Neuron (in vitro differentiated cells): ENCODE measurements around the gene THNSL1.

ENCODE experiments used
- H2AFZ ChIP-seq: one replicate; pipeline ENCODE4 v1.6.1; 2013; ENCODE audit warnings: low read depth, mild to moderate bottlenecking, inconsistent platforms, low read length, moderate library complexity
- H3K27me3 ChIP-seq: one replicate; pipeline ENCODE4 v1.6.1; 2013; ENCODE audit warnings: low read length; ENCODE audit not compliant: insufficient read depth
- H3K36me3 ChIP-seq: one replicate; pipeline ENCODE4 v1.6.1; 2013; ENCODE audit warnings: low read length; ENCODE audit not compliant: insufficient read depth
- H3K4me1 ChIP-seq: one replicate; pipeline ENCODE4 v1.6.1; 2013; ENCODE audit warnings: low read length; ENCODE audit not compliant: insufficient read depth
- H3K4me3 ChIP-seq: 2 replicates; pipeline ENCODE4 v1.5.1; 2013; ENCODE audit warnings: mild to moderate bottlenecking, low read length, moderate library complexity
- H3K9me3 ChIP-seq: one replicate; pipeline ENCODE4 v1.6.1; 2013; ENCODE audit warnings: low read length

THNSL1 gene

GRCh38 chr10:25049966-25050365 lies 33.6 kb downstream of the THNSL1 start:
- Histone ChIP-seq H3K9me3 (peaks cover 5% of the 10 kb centered on the region), H2AFZ (no peak overlapping the region), H3K27me3 (no peaks in the 10 kb centered on the region), H3K4me3 (no peak overlapping the region), H3K4me1 (no peaks in the 10 kb centered on the region), H3K36me3 (no peaks in the 10 kb centered on the region)

GRCh38 chr10:25050402-25050801 lies 34.0 kb downstream of the THNSL1 start:
- peaks cover 5% of the 10 kb centered on the region for H3K9me3 ChIP-seq

GRCh38 chr10:25052012-25052411 lies 35.6 kb downstream of the THNSL1 start:
- Histone ChIP-seq H2AFZ (no peak overlapping the region), H3K36me3 (no peaks in the 10 kb centered on the region), H3K9me3 (peaks cover 5% of the 10 kb centered on the region), H3K4me1 (no peaks in the 10 kb centered on the region), H3K4me3 (no peak overlapping the region), H3K27me3 (no peaks in the 10 kb centered on the region)

More at GRCh38 chr10:25050402-25050801, 34.0 kb downstream of the THNSL1 start:
- Histone ChIP-seq H2AFZ (no peak overlapping the region), H3K36me3 (no peaks in the 10 kb centered on the region), H3K27me3 (no peaks in the 10 kb centered on the region), H3K4me1 (no peaks in the 10 kb centered on the region), H3K4me3 (no peak overlapping the region)

- H3K4me1 ChIP-seq: no peaks in the 10 kb centered on the region
- no peaks in the 10 kb centered on the region for H3K27me3 ChIP-seq
- H3K36me3 ChIP-seq: no peaks in the 10 kb centered on the region
- H2AFZ ChIP-seq: no peak overlapping the region
- peaks cover under 1% of the 10 kb centered on the region for H3K9me3 ChIP-seq
- no peak overlapping the region for H3K4me3 ChIP-seq
Measured at GRCh38 chr10:25056726-25057125, 40.3 kb downstream of the THNSL1 start.

- H3K27me3 ChIP-seq: no peaks in the 10 kb centered on the region
- no peaks in the 10 kb centered on the region for H3K4me1 ChIP-seq
- H2AFZ ChIP-seq: no peak overlapping the region
- no peaks in the 10 kb centered on the region for H3K36me3 ChIP-seq
- H3K4me3 ChIP-seq: no peak overlapping the region
- H3K9me3 ChIP-seq: no peaks in the 10 kb centered on the region
Measured at GRCh38 chr10:25057886-25058285, 41.5 kb downstream of the THNSL1 start.

GRCh38 chr10:25059990-25060389 lies 43.6 kb downstream of the THNSL1 start:
- no peaks in the 10 kb centered on the region for H3K9me3 ChIP-seq
- H2AFZ ChIP-seq: no peak overlapping the region
- H3K36me3 ChIP-seq: no peaks in the 10 kb centered on the region
- H3K4me1 ChIP-seq: no peaks in the 10 kb centered on the region
- no peaks in the 10 kb centered on the region for H3K27me3 ChIP-seq
- no peak overlapping the region for H3K4me3 ChIP-seq

GRCh38 chr10:25061125-25061524 lies 44.7 kb downstream of the THNSL1 start:
- Histone ChIP-seq H3K4me3 (no peak overlapping the region), H3K36me3 (no peaks in the 10 kb centered on the region), H3K9me3 (no peaks in the 10 kb centered on the region), H2AFZ (no peak overlapping the region), H3K4me1 (no peaks in the 10 kb centered on the region), H3K27me3 (no peaks in the 10 kb centered on the region)

- Histone ChIP-seq H3K4me1 (no peaks in the 10 kb centered on the region), H3K4me3 (no peak overlapping the region), H2AFZ (no peak overlapping the region), H3K36me3 (no peaks in the 10 kb centered on the region), H3K27me3 (no peaks in the 10 kb centered on the region), H3K9me3 (no peaks in the 10 kb centered on the region)
Measured at GRCh38 chr10:25061711-25062449, 45.5 kb downstream of the THNSL1 start.

- no peak overlapping the region for H2AFZ ChIP-seq
- H3K27me3 ChIP-seq: no peaks in the 10 kb centered on the region
- H3K36me3 ChIP-seq: no peaks in the 10 kb centered on the region
- H3K9me3 ChIP-seq: no peaks in the 10 kb centered on the region
- H3K4me1 ChIP-seq: peaks cover 2% of the 10 kb centered on the region
- no peak overlapping the region for H3K4me3 ChIP-seq
Measured at GRCh38 chr10:25063157-25063556, 46.7 kb downstream of the THNSL1 start.

- Histone ChIP-seq H3K4me1 (peaks cover 5% of the 10 kb centered on the region), H3K27me3 (no peaks in the 10 kb centered on the region), H2AFZ (no peak overlapping the region)
Measured at GRCh38 chr10:25063644-25064043, 47.2 kb downstream of the THNSL1 start.

GRCh38 chr10:25064401-25064800 lies 48.0 kb downstream of the THNSL1 start:
- no peaks in the 10 kb centered on the region for H3K36me3 ChIP-seq
- no peaks in the 10 kb centered on the region for H3K9me3 ChIP-seq
- no peak overlapping the region for H2AFZ ChIP-seq
- no peaks in the 10 kb centered on the region for H3K27me3 ChIP-seq
- H3K4me3 ChIP-seq: no peak overlapping the region
- H3K4me1 ChIP-seq: peaks cover 5% of the 10 kb centered on the region

More at GRCh38 chr10:25063644-25064043, 47.2 kb downstream of the THNSL1 start:
- H3K36me3 ChIP-seq: no peaks in the 10 kb centered on the region
- H3K4me3 ChIP-seq: no peak overlapping the region
- no peaks in the 10 kb centered on the region for H3K9me3 ChIP-seq

- Histone ChIP-seq H3K27me3 (no peaks in the 10 kb centered on the region), H3K4me1 (peaks cover 5% of the 10 kb centered on the region), H3K9me3 (no peaks in the 10 kb centered on the region), H3K36me3 (no peaks in the 10 kb centered on the region), H2AFZ (no peak overlapping the region), H3K4me3 (no peak overlapping the region)
Measured at GRCh38 chr10:25065761-25066476, 49.5 kb downstream of the THNSL1 start.

GRCh38 chr10:25068152-25069058 lies 52.0 kb downstream of the THNSL1 start:
- Histone ChIP-seq H3K4me1 (peaks cover 5% of the 10 kb centered on the region), H2AFZ (peak overlapping the region; percentile 8), H3K27me3 (no peaks in the 10 kb centered on the region), H3K9me3 (no peaks in the 10 kb centered on the region), H3K4me3 (no peak overlapping the region), H3K36me3 (no peaks in the 10 kb centered on the region)
